ENCODE results near the gene ATG101. TPM values are rescaled to one million over a fixed set of nuclear protein-coding genes. Genes with fewer than 3 reads are reported as not detected.

The ATG101 gene
- polyA plus RNA-seq, 1 donor (not counting 4 experiments of a cell fraction or from before 2014, with no cell fraction given), result 62.7 TPM

GRCh38 chr12:52059582-52060497 lies 9.9 kb upstream of the ATG101 start:
- Histone ChIP-seq H3K27ac (ENCODE audit: control insufficient read depth, insufficient read depth, low read length) (no peak overlapping the region), H3K79me2 (ENCODE audit: control insufficient read depth, insufficient read depth, low read length) (no peaks in the 10 kb centered on the region), H3K9ac (ENCODE audit: control insufficient read depth, extremely low read depth, insufficient read depth, low read length) (no peak overlapping the region), H3K9me1 (ENCODE audit: control insufficient read depth, extremely low read depth, insufficient read depth, low read length) (no peaks in the 10 kb centered on the region), H4K20me1 (ENCODE audit: control insufficient read depth, extremely low read depth, insufficient read depth, low read length) (no peaks in the 10 kb centered on the region), H3K36me3 (ENCODE audit: control insufficient read depth in 2 of 2, extremely low read depth in 1 of 2, insufficient read depth in 2 of 2, low read length in 2 of 2) (no peaks in the 10 kb centered on the region), H3K9me3 (ENCODE audit: control insufficient read depth, low read depth, low read length) (no peaks in the 10 kb centered on the region), H3K27me3 (ENCODE audit: control insufficient read depth, extremely low read depth, insufficient read depth, low read length) (no peaks in the 10 kb centered on the region), H3K4me2 (ENCODE audit: control insufficient read depth, extremely low read depth, insufficient read depth, low read depth, low read length) (no peak overlapping the region), H3K4me1 (ENCODE audit: control insufficient read depth, extremely low read depth, insufficient read depth, low read length) (no peaks in the 10 kb centered on the region), H2AFZ (ENCODE audit: control insufficient read depth, low read length) (no peak overlapping the region), H3K4me3 (ENCODE audit: control insufficient read depth in 2 of 3, extremely low read depth in 1 of 3, insufficient read depth in 2 of 3, low read depth in 1 of 3, low read length in 3 of 3) (no peak overlapping the region)
- DNase-seq (ENCODE audit: low read depth, low spot score), result no peak
- TF ChIP-seq CTCF (optimal IDR thresholded peaks at IDR 0.05 in 1 of 3, IDR thresholded peaks at IDR 0.05 in 1 of 3, conservative IDR thresholded peaks at IDR 0.05 in 1 of 3; ENCODE audit: extremely low read depth in 1 of 3, insufficient read depth in 2 of 3, low read length in 3 of 3) (no peak), EZH2 (IDR thresholded peaks at IDR 0.05; ENCODE audit: low read length) (no peak)
- dilution Hi-C loops (cut with MboI; ENCODE audit: extremely low pct_ligation_motif_present, low sequenced_read_pairs), result no loop called here
- no peak for FAIRE-seq

DNA sequence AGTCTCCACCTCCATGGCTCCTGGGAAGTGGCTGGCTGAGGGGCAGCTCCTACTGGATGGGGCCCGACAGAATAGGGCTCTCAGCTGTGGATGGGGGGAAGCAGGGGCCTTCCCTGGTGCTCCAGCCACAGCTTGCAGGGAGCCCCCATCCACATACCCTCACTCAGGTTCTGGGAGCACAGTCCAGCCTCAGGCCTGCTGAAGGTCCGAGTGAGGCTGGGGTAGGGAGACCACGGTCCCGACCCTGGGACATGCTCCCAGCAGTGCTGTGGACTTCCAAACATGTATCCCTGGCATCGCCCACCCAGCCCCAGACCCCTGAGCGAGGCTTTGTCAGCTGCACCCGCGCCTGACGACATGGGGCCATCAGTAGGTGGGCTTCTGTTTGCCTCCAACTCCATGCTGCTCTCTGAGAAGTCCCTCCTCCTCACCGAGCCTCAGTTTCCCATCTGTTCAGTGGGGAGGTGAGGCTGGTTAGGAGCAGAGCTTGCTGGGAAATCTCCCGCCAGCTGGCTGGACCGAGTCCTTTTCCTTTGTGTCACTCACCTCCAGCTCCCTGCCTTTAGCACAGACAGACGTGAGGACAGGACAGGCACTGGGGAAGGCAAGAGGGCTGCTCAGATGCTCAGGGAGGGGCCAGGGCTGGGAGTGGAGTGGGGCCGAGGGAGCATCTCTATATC lies 9.1 kb upstream of the ATG101 start:
- Histone ChIP-seq H3K27ac (ENCODE audit: control insufficient read depth, insufficient read depth, low read length) (no peak overlapping the region), H2AFZ (ENCODE audit: control insufficient read depth, low read length) (no peak overlapping the region), H3K9me3 (ENCODE audit: control insufficient read depth, low read depth, low read length) (no peaks in the 10 kb centered on the region), H3K4me2 (ENCODE audit: control insufficient read depth, extremely low read depth, insufficient read depth, low read depth, low read length) (no peak overlapping the region), H4K20me1 (ENCODE audit: control insufficient read depth, extremely low read depth, insufficient read depth, low read length) (no peaks in the 10 kb centered on the region), H3K9ac (ENCODE audit: control insufficient read depth, extremely low read depth, insufficient read depth, low read length) (no peak overlapping the region), H3K4me3 (ENCODE audit: control insufficient read depth in 2 of 3, extremely low read depth in 1 of 3, insufficient read depth in 2 of 3, low read depth in 1 of 3, low read length in 3 of 3) (no peak overlapping the region), H3K9me1 (ENCODE audit: control insufficient read depth, extremely low read depth, insufficient read depth, low read length) (no peaks in the 10 kb centered on the region), H3K4me1 (ENCODE audit: control insufficient read depth, extremely low read depth, insufficient read depth, low read length) (no peaks in the 10 kb centered on the region), H3K79me2 (ENCODE audit: control insufficient read depth, insufficient read depth, low read length) (no peaks in the 10 kb centered on the region), H3K36me3 (ENCODE audit: control insufficient read depth in 2 of 2, extremely low read depth in 1 of 2, insufficient read depth in 2 of 2, low read length in 2 of 2) (no peaks in the 10 kb centered on the region), H3K27me3 (ENCODE audit: control insufficient read depth, extremely low read depth, insufficient read depth, low read length) (no peaks in the 10 kb centered on the region)
- dilution Hi-C loops (cut with MboI; ENCODE audit: extremely low pct_ligation_motif_present, low sequenced_read_pairs), result no loop called here
- no peak for DNase-seq (ENCODE audit: low read depth, low spot score)
- no peak for TF ChIP-seq EZH2 (IDR thresholded peaks at IDR 0.05; ENCODE audit: low read length)
- no peak for TF ChIP-seq CTCF (optimal IDR thresholded peaks at IDR 0.05 in 1 of 3, IDR thresholded peaks at IDR 0.05 in 1 of 3, conservative IDR thresholded peaks at IDR 0.05 in 1 of 3; ENCODE audit: extremely low read depth in 1 of 3, insufficient read depth in 2 of 3, low read length in 3 of 3)
- FAIRE-seq, result no peak
